Astrocyte (in vitro differentiated cells and primary cell): ENCODE measurements around the gene PTPA. TPM values are rescaled to one million over a fixed set of nuclear protein-coding genes. Genes with fewer than 3 reads are reported as not detected.
"Not testable (repeated sequence)": the region's sequence is repeated elsewhere in the genome, so short reads cannot be mapped to it uniquely, and the experiment has no call there.

Experiments
- DNase-seq: peaks from one replicate; pipeline ENCODE4 v3.0.0-alpha.2; 2010; ENCODE audit warnings: low read depth
- FAIRE-seq: peaks from 2 replicates; lab custom pipeline; 2011; peaks lifted over from hg19 to GRCh38; lab: Jason Lieb, UNC
- H2AFZ ChIP-seq: 2 replicates; pipeline ENCODE4 v1.6.0; 2012; ENCODE audit warnings: low read depth, low read length, inconsistent platforms
- H3K27ac ChIP-seq: 2 replicates; pipeline ENCODE4 v1.5.1; 2011; ENCODE audit warnings: low read depth, low read length, inconsistent platforms
- H3K27me3 ChIP-seq: 2 replicates; pipeline ENCODE4 v1.6.0; 2011; ENCODE audit warnings: low read length, inconsistent platforms; ENCODE audit not compliant: insufficient read depth
- H3K36me3 ChIP-seq: 2 replicates; pipeline ENCODE4 v1.5.1; 2011; ENCODE audit warnings: low read length, inconsistent platforms; ENCODE audit not compliant: insufficient read depth
- H3K4me1 ChIP-seq: 2 replicates; pipeline ENCODE4 v1.5.1; 2011; ENCODE audit warnings: low read length, inconsistent platforms; ENCODE audit not compliant: insufficient read depth
- H3K4me2 ChIP-seq: 2 replicates; pipeline ENCODE4 v1.6.0; 2012; ENCODE audit warnings: low read length, inconsistent platforms
- H3K4me3 ChIP-seq: 2 replicates; pipeline ENCODE4 v1.5.1; 2011; ENCODE audit warnings: low read depth, mild to moderate bottlenecking, low read length, inconsistent platforms; ENCODE audit not compliant: insufficient read depth
- H3K79me2 ChIP-seq: 2 replicates; pipeline ENCODE4 v1.6.0; 2012; ENCODE audit warnings: mild to moderate bottlenecking, low read length, inconsistent platforms; ENCODE audit not compliant: insufficient read depth
- H3K9ac ChIP-seq: 2 replicates; pipeline ENCODE4 v1.6.0; 2012; ENCODE audit warnings: mild to moderate bottlenecking, low read length, inconsistent platforms
- H3K9me3 ChIP-seq: 2 replicates; pipeline ENCODE4 v1.5.1; 2012; ENCODE audit warnings: low read depth, mild to moderate bottlenecking, low read length, inconsistent platforms; ENCODE audit not compliant: insufficient read depth
- H4K20me1 ChIP-seq: 2 replicates; pipeline ENCODE4 v1.6.0; 2012; ENCODE audit warnings: low read length, inconsistent platforms; ENCODE audit not compliant: insufficient read depth
- H3K27ac Mint-ChIP-seq: one replicate; pipeline ENCODE4 v1.8.0; 2021; ENCODE audit warnings: mild to moderate bottlenecking, mixed read lengths; ENCODE audit not compliant: unreplicated experiment
- H3K27me3 Mint-ChIP-seq: one replicate; pipeline ENCODE4 v1.8.0; 2021; ENCODE audit warnings: low read depth, mixed read lengths; ENCODE audit not compliant: unreplicated experiment
- H3K36me3 Mint-ChIP-seq: one replicate; pipeline ENCODE4 v1.8.0; 2021; ENCODE audit warnings: low read depth, mixed read lengths; ENCODE audit not compliant: unreplicated experiment
- H3K4me1 Mint-ChIP-seq: one replicate; pipeline ENCODE4 v1.8.0; 2021; ENCODE audit warnings: low read depth, mixed read lengths; ENCODE audit not compliant: unreplicated experiment
- H3K4me3 Mint-ChIP-seq: one replicate; pipeline ENCODE4 v1.8.0; 2021; ENCODE audit warnings: mild to moderate bottlenecking, moderate library complexity, mixed read lengths; ENCODE audit not compliant: unreplicated experiment
- H3K9me3 Mint-ChIP-seq: one replicate; pipeline ENCODE4 v1.8.0; 2021; ENCODE audit warnings: mild to moderate bottlenecking, mixed read lengths; ENCODE audit not compliant: unreplicated experiment
- CTCF ChIP-seq: IDR thresholded peaks from 2 replicates; pipeline ENCODE4 v1.5.1; 2011; ENCODE audit warnings: low read depth, mild to moderate bottlenecking, inconsistent platforms, low read length, moderate library complexity; ENCODE audit not compliant: insufficient read depth
- EZH2 ChIP-seq: IDR thresholded peaks from 2 replicates; pipeline ENCODE4 v1.6.1; 2012; ENCODE audit warnings: mild to moderate bottlenecking, low read length, inconsistent platforms; ENCODE audit not compliant: insufficient read depth
- total RNA-seq: library from RNA; stranded (reverse); gene quantifications from 2 replicates; pipeline ENCODE4 v1.2.1, GENCODE V29; 2021

PTPA gene
- total RNA-seq, 1 donor from 2014 or later = 122 TPM

GRCh38 chr9:129125478-129125877 lies 14.3 kb downstream of the PTPA start:
- Histone ChIP-seq H3K27ac (peak overlapping the region; percentile 59), H4K20me1 (peaks cover 47% of the 10 kb centered on the region), H3K4me3 (no peak overlapping the region), H3K27me3 (no peaks in the 10 kb centered on the region), H3K4me1 (peaks cover 15% of the 10 kb centered on the region), H3K9ac (no peak overlapping the region), H3K4me2 (peak overlapping the region; percentile 0), H2AFZ (no peak overlapping the region), H3K9me3 (no peaks in the 10 kb centered on the region), H3K79me2 (peaks cover 7% of the 10 kb centered on the region), H3K36me3 (peaks cover 2% of the 10 kb centered on the region)
- no peaks in the 10 kb centered on the region for H3K27me3 Mint-ChIP-seq
- H3K4me1 Mint-ChIP-seq = no peaks in the 10 kb centered on the region
- no peak overlapping the region for H3K4me3 Mint-ChIP-seq
- DNase-seq (peak; percentile 87), FAIRE-seq (peak; percentile 56)
- H3K9me3 Mint-ChIP-seq = no peaks in the 10 kb centered on the region
- TF ChIP-seq EZH2 (no peak), CTCF (no peak)
- peaks cover 25% of the 10 kb centered on the region for H3K36me3 Mint-ChIP-seq
- H3K27ac Mint-ChIP-seq = no peak overlapping the region

GRCh38 chr9:129126749-129127618 lies 15.8 kb downstream of the PTPA start:
- H3K36me3 Mint-ChIP-seq = peaks cover 15% of the 10 kb centered on the region
- no peak overlapping the region for H3K4me3 Mint-ChIP-seq
- H3K27ac Mint-ChIP-seq = no peak overlapping the region
- DNase-seq (no peak), FAIRE-seq (no peak)
- no peaks in the 10 kb centered on the region for H3K9me3 Mint-ChIP-seq
- peaks cover 15% of the 10 kb centered on the region for H3K4me1 ChIP-seq
- peaks cover 2% of the 10 kb centered on the region for H3K4me1 Mint-ChIP-seq
- H3K79me2 ChIP-seq = peaks cover 5% of the 10 kb centered on the region
- no peak overlapping the region for H3K27ac ChIP-seq
- no peak overlapping the region for H3K4me3 ChIP-seq
- peaks cover 32% of the 10 kb centered on the region for H4K20me1 ChIP-seq
- peaks cover 2% of the 10 kb centered on the region for H3K36me3 ChIP-seq
- H3K27me3 ChIP-seq = no peaks in the 10 kb centered on the region
- no peak overlapping the region for H3K9ac ChIP-seq
- peak overlapping the region; percentile 3 for H3K4me2 ChIP-seq
- no peaks in the 10 kb centered on the region for H3K27me3 Mint-ChIP-seq
- no peaks in the 10 kb centered on the region for H3K9me3 ChIP-seq
- H2AFZ ChIP-seq = peak overlapping the region; percentile 5
- no peak for TF ChIP-seq EZH2

GRCh38 chr9:129128689-129129088 lies 17.5 kb downstream of the PTPA start:
- Histone ChIP-seq H3K79me2 (no peaks in the 10 kb centered on the region), H3K27ac (no peak overlapping the region), H3K9me3 (no peaks in the 10 kb centered on the region), H3K4me3 (no peak overlapping the region), H3K9ac (no peak overlapping the region), H3K4me2 (no peak overlapping the region), H3K4me1 (peaks cover 15% of the 10 kb centered on the region), H4K20me1 (peaks cover 22% of the 10 kb centered on the region), H3K36me3 (peaks cover 2% of the 10 kb centered on the region), H3K27me3 (no peaks in the 10 kb centered on the region), H2AFZ (no peak overlapping the region)
- no peak overlapping the region for H3K4me3 Mint-ChIP-seq
- H3K27ac Mint-ChIP-seq = no peak overlapping the region
- no peaks in the 10 kb centered on the region for H3K27me3 Mint-ChIP-seq
- FAIRE-seq = no peak
- H3K36me3 Mint-ChIP-seq = peaks cover 13% of the 10 kb centered on the region
- H3K4me1 Mint-ChIP-seq = peaks cover 5% of the 10 kb centered on the region
- DNase-seq = no peak
- TF ChIP-seq EZH2 = no peak
- no peak for TF ChIP-seq CTCF
- no peaks in the 10 kb centered on the region for H3K9me3 Mint-ChIP-seq

- H3K27ac ChIP-seq, H3K27me3 Mint-ChIP-seq, H3K9ac ChIP-seq, H3K36me3 ChIP-seq, H3K27me3 ChIP-seq, H3K79me2 ChIP-seq, H3K9me3 ChIP-seq, H3K4me1 Mint-ChIP-seq, DNase-seq, H3K4me3 Mint-ChIP-seq, FAIRE-seq, H3K4me3 ChIP-seq, H3K4me2 ChIP-seq, H3K9me3 Mint-ChIP-seq, H2AFZ ChIP-seq: not testable (repeated sequence)
- H4K20me1 ChIP-seq = peaks cover 12% of the 10 kb centered on the region
- H3K36me3 Mint-ChIP-seq = peaks cover 13% of the 10 kb centered on the region
- H3K4me1 ChIP-seq = peaks cover 11% of the 10 kb centered on the region
- H3K27ac Mint-ChIP-seq = peak overlapping the region; percentile 50
Observed at GRCh38 chr9:129130271-129130670, 19.1 kb downstream of the PTPA start.
